DND-41 (cell line): ENCODE data around the gene MBD6.

ENCODE experiments used
- CTCF ChIP-seq: IDR thresholded peaks from 2 replicates; pipeline ENCODE4 v1.5.1; 2012; ENCODE audit warnings: borderline replicate concordance, low read length, moderate library complexity, mild to moderate bottlenecking; ENCODE audit not compliant: poor library complexity, severe bottlenecking; ENCODE audit errors: extremely low read depth
- EZH2 ChIP-seq: IDR thresholded peaks from 3 replicates; pipeline ENCODE4 v1.6.1; 2012; ENCODE audit warnings: borderline replicate concordance, low read depth, mild to moderate bottlenecking, moderate library complexity, low read length, inconsistent platforms; ENCODE audit not compliant: severe bottlenecking

GRCh38 chr12:57523706-57524614 is 1.3 kb downstream of the MBD6 start:
- no peak for TF ChIP-seq CTCF
- no peak for TF ChIP-seq EZH2
